ENCODE measurements around the gene RGP1.

DNA sequence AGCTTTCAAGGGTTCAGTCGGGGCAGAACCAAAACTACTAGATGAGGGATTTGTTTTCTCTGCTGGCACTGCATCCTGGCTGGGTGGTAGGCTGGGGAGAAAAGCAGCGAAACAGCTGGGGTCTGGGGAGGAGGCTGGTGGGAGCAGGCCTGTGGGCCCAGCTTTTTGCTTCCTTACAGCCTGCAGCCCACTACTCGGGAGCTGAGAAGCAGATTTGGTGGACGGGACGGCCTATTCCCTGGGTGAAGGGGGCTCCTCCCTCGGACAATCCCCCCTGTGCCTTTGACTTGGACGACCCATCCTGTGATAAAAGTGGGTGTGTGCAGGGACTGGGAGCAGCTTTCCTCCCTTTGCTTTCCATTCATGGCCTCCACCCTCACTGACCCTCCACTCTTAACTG, 51.4 kb downstream of the RGP1 start:
- no peak for TF ChIP-seq EZH2 (IDR thresholded peaks at IDR 0.05; ENCODE audit: insufficient read depth, poor library complexity, severe bottlenecking)
- TF ChIP-seq EZH2phosphoT487 (IDR thresholded peaks at IDR 0.05; ENCODE audit: insufficient read depth, low read depth), result no peak

Measured in GM23248 (cell line).